Activated CD4-positive, alpha-beta memory T cell treated with anti-CD3 and anti-CD28 coated beads, Interleukin-2, amount 10 ng/mL, durations not matched to agents 7 days and 5 days (primary cell): ENCODE results near the gene GRK5. TPM values are rescaled to one million over a fixed set of nuclear protein-coding genes. Genes with fewer than 3 reads are reported as not detected.

Source experiments
- CTCF ChIA-PET: fragments of 350-600 bp; sonication (Branson Sonifier 250); formaldehyde crosslinking; loops from one replicate; lab custom pipeline; 2021; ENCODE audit warnings: antibody characterized with exemption, inconsistent platforms; lab: Charles Lee
- POLR2A ChIA-PET: fragments of 350-600 bp; sonication (Branson Sonifier 250); formaldehyde crosslinking; loops from one replicate; lab custom pipeline; 2021; ENCODE audit warnings: antibody characterized with exemption; lab: Charles Lee
- DNase-seq: peaks from one replicate; pipeline ENCODE4 v3.0.0-alpha.2; 2020
- H3K27ac Mint-ChIP-seq: one replicate; pipeline ENCODE4 v1.8.0; 2021; ENCODE audit warnings: mild to moderate bottlenecking, mixed read lengths
- H3K27me3 Mint-ChIP-seq: one replicate; pipeline ENCODE4 v1.8.0; 2021; ENCODE audit warnings: mixed read lengths
- H3K36me3 Mint-ChIP-seq: one replicate; pipeline ENCODE4 v1.8.0; 2021; ENCODE audit warnings: low read depth, mixed read lengths
- H3K4me1 Mint-ChIP-seq: one replicate; pipeline ENCODE4 v1.8.0; 2021; ENCODE audit warnings: mixed read lengths
- H3K4me3 Mint-ChIP-seq: one replicate; pipeline ENCODE4 v1.8.0; 2021; ENCODE audit warnings: mild to moderate bottlenecking, mixed read lengths
- H3K9me3 Mint-ChIP-seq: one replicate; pipeline ENCODE4 v1.8.0; 2021; ENCODE audit warnings: mixed read lengths
- total RNA-seq, 2 experiments: library from RNA; stranded (reverse); gene quantifications; one replicate each; pipeline ENCODE4 v1.2.3, GENCODE V29; 2021

GRK5 gene
- total RNA-seq, 2 experiments from 2014 or later = 29.8 to 30.6 TPM

DNA sequence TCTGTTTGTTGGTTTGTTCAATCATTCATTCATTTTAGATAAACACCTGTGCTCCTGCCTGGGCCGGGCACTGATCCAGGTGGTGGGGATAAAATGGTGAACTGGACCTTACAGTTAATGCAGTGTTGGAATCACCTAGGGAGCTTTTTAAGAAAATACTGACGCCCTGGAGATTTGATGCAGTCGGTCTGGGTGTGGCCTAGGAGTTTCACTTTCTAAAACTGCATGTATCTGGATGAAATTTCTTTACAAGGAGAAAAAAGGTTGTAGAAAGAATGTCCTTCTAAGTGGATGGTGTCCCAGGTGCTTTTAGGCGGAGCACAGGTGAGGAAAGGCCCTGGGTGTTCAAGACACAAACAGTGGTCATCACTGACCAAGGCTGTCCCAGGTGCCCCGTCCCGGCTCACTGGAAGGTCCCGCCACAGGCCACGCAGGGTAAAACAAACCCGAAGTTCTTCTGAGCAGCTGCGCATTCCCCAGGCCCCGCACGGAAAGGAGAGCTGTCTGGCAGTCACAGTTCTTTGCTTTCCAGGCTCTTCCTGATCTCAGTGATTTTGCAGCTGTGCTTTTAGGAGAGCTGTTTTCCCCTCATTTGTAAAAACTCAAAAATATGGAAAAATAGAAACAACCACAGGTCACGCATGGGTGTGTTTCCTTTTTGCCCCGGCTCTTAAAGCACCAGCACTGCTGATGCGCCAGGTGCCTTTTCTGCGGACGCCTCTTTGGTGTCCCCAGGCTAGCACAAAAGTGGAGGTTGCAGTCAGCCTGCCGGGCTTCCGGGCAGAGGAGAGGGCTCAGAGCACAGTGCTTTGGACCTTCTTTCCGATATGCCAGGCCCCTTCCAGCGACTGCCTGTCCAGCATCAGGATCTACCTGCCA lies 161.9 kb downstream of the GRK5 start:
- Mint-ChIP-seq H3K4me1 (peaks cover 30% of the 10 kb centered on the region), H3K27me3 (no peaks in the 10 kb centered on the region), H3K9me3 (no peaks in the 10 kb centered on the region), H3K27ac (no peak overlapping the region), H3K36me3 (no peaks in the 10 kb centered on the region), H3K4me3 (no peak overlapping the region)
- POLR2A ChIA-PET = no interaction called here
- no peak for DNase-seq
- CTCF ChIA-PET = no interaction called here

DNA sequence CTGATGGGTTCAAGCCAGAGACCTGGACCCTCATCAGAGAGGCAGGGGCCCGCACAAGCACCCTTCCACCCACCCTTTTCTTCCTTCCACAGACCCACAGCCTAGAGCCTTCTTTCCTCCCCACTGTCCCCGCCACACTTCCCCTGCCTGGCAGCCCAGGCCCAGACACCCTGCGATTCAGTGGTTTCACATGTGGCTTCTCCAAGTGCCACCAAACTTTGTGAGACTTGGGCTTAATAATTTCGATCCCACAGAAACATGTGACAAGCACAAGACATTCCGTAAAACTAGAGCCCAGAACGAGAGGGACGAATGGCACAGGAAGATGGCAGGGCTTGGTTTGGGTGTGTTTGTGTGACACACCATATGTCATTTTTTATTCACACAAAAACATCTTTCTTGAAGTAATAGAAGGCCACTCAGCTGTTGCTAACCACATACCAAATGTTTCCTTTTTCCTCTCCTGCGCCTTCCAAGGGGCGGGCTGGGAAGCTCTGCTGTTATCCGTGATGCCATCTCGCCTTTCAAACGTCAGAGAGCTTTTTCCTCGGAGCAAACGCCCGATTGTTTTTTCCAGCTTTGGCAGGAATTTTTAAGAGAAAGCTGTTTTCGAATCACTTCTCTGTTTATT lies 162.9 kb downstream of the GRK5 start:
- Mint-ChIP-seq H3K27ac (no peak overlapping the region), H3K4me1 (peaks cover 34% of the 10 kb centered on the region), H3K4me3 (no peak overlapping the region), H3K27me3 (no peaks in the 10 kb centered on the region), H3K36me3 (no peaks in the 10 kb centered on the region), H3K9me3 (no peaks in the 10 kb centered on the region)
- no peak for DNase-seq
- ChIA-PET CTCF (no interaction called here), POLR2A (no interaction called here)

DNA sequence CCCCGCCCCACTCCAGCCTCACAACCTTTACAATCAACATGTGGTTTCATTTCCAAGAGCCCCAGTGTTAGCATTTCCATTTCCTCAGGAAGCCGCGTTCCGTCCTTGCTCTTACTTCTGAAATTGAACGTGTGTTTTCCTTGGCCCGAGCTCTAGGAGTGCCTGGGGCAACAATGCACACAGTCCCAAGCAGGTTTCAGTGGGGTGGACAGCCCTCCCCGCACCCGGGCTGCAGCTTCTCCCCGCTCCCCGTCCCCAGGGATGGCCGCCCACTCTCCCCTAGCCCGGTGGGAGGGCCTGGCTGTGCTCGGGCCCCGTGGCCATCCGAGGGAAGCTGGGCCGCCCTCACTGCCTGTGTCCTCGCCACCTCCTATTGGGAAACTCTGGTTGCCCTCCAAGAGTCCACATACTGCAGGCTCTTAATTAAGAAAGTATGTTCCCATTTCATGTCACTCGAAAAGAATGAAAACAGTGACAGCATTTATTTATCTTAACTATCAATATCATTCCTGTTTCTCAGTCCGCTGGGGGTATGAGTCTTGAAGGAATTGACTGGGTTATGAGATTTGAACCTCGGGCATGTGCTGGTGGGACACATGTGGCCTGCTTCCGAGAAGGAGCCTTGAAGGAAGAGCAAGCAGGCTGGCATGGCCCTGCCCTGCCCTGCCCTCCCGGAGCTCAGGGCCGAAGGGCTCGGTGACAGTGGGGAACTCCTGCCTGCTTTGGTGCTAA lies 163.8 kb downstream of the GRK5 start:
- H3K27ac Mint-ChIP-seq = no peak overlapping the region
- H3K27me3 Mint-ChIP-seq = no peaks in the 10 kb centered on the region
- POLR2A ChIA-PET = no interaction called here
- no peaks in the 10 kb centered on the region for H3K9me3 Mint-ChIP-seq
- CTCF ChIA-PET = no interaction called here
- no peaks in the 10 kb centered on the region for H3K36me3 Mint-ChIP-seq
- no peak overlapping the region for H3K4me3 Mint-ChIP-seq
- peaks cover 35% of the 10 kb centered on the region for H3K4me1 Mint-ChIP-seq
- DNase-seq = no peak

DNA sequence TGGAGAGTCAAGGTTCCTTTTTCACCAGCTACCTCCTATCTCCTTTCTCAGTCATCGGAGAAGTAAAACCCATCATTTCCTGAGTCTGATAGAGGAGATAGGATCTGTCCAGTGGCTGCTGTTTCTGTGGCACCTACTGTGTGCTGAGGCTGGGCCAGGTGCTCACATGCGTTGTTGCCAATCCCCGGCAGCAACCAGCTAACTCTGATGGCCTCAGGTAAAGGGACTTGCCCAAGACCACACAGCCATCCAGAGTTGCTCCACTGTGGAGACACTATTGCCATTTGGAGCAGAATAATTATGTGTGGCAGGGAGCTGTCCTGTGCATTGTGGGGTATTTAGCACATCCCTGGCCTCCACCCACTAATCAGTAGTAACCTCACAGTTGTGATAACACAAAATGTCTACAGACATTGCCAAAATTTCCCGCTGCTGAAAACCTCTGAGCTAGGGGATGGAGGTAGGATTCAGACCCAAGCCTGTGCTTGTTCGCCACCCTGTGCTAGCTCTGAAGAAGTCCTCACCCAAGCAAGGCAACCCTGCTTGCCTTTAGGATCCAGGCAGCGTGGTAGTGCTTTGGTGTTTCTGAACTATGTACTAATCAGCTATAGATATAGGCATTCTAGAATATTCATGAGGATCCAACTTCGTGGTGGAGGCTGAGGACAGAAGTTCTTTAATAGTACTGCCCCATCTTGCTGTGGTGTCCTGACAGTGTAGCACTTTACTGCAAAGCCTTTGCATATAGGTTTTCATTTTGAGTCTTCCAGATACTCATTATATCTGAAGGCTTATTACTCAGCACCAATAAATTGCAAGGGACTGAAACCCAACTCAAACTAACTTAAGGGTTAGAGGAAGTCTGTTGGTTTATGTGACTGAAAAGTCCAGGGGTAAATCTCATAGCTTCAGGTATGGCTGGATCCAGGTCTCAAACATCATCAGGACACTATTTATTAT lies 164.6 kb downstream of the GRK5 start:
- Mint-ChIP-seq H3K27me3 (no peaks in the 10 kb centered on the region), H3K4me1 (peaks cover 35% of the 10 kb centered on the region), H3K27ac (no peak overlapping the region), H3K4me3 (no peak overlapping the region), H3K36me3 (no peaks in the 10 kb centered on the region), H3K9me3 (no peaks in the 10 kb centered on the region)
- ChIA-PET CTCF (no interaction called here), POLR2A (no interaction called here)
- no peak for DNase-seq

DNA sequence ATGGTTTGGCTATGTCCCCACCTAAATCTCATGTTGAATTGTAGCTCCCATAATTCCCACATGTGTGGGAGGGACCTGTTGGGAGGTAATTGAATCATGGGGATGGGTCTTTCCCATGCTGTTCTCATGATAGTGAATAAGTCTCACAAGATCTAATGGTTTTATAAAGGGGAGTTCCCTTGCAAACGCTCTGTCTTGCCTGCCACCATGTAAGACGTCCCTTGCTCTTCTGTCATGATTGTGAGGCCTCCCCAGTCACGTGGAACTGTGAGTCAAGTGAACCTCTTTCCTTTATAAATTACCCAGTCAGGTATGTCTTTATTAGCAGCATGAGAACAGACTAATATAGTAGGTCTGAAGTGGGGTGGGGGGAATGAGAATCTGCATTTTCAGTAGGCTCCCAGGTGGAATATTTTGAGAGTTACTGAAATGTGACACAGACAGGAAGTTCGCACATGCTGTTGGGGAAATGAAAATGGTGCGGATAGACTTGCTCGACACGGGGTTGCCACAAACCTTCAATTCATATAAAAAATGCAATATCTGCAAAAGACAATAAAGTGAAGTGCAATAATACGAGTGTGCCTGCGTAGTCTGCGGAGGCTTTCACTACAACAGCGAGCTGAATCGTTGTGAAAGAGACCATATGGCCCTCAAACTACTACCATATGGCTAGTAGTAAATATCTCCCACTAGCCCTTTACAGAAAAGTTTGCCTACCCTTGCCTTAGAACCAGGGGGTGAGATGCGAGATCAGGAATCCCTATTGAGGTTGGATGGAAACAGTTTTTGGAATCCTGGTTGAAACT lies 166.1 kb downstream of the GRK5 start:
- ChIA-PET CTCF (no interaction called here), POLR2A (no interaction called here)
- Mint-ChIP-seq H3K27me3 (no peaks in the 10 kb centered on the region), H3K36me3 (no peaks in the 10 kb centered on the region), H3K4me1 (peaks cover 35% of the 10 kb centered on the region), H3K27ac (no peak overlapping the region), H3K9me3 (no peaks in the 10 kb centered on the region), H3K4me3 (no peak overlapping the region)
- DNase-seq = no peak

DNA sequence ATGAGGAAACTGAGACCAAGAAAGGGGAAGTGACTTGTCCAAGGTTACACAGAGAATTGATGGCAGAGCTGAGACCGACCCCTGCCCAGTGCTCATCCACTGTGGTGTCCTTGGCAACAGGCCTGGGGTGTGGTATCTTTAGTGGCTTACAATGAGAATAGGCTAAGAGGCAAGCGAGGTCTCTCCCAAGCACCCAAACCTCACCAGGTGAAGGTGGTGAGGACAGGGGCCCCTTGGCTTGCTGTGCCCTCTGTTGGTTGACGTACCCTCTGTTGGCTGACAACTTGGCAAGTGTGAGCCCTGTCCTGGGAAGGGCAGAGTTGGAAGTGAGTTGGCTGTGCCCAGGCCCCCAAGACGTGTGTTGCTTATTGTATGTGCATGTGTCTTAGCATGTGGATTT lies 166.9 kb downstream of the GRK5 start:
- Mint-ChIP-seq H3K27me3 (no peaks in the 10 kb centered on the region), H3K4me1 (peaks cover 28% of the 10 kb centered on the region), H3K27ac (no peak overlapping the region), H3K4me3 (no peak overlapping the region), H3K36me3 (no peaks in the 10 kb centered on the region), H3K9me3 (no peaks in the 10 kb centered on the region)
- CTCF ChIA-PET = no interaction called here
- no peak for DNase-seq
- POLR2A ChIA-PET = no interaction called here

DNA sequence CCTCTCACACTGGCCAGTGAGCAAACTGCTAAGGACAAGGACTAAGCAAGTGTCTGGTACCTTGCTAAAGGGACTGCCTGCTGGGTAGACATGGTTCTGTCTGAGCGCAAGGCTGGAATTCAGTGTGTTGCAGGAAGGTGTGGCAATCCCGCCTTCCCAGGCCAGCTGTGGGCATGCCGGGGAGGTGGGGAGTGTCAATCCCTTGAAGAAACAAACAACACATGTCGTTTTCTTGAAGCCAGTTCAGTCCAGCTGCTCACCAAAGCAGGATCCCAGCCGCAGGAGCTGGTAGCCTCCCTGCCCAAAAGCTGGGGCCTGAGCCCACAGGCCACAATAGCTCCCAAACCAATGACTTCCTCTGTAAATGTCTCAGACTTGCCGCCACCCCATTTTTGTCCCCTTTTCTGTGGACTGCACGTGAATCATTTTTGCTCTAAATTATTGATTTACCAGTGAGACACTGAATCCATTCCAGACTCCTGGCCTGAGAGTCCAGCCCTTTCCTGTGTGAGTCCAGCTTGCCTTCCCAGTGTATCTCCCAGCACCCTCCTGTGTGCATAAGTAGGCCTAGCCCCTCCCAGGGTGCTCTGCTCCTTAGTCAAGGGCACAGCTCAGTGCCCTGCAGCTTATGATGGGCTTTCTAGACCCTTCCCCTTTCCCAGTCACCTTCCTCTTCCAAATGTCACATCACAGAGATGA lies 168.4 kb downstream of the GRK5 start:
- DNase-seq = no peak
- Mint-ChIP-seq H3K36me3 (peaks cover 8% of the 10 kb centered on the region), H3K27me3 (no peaks in the 10 kb centered on the region), H3K4me3 (no peak overlapping the region), H3K9me3 (no peaks in the 10 kb centered on the region), H3K4me1 (peaks cover 15% of the 10 kb centered on the region), H3K27ac (no peak overlapping the region)
- CTCF ChIA-PET = no interaction called here
- POLR2A ChIA-PET = no interaction called here

DNA sequence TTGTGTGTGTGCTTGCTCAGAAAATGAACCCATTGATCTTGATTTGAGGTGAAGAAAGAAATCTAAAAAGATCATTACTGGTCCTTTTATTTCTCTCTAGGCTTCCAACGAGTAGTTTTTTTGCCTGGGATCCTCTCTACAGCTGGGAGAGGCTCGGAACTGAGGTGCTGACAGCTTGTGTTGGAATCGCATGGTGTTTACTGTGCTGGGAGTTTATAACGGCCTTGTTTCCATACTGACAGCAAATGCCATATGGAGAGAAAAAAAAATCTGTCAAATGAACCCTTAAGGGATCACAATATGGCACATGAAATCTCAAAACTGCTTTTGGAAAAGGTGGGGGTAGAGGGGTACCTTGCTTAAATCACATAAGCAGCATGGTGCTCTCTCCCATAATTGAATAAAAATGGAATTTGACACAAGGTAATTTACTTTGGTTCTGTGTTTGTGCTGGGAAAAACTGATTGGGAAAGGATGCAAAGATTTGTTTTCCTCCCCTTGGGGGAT lies 170.1 kb downstream of the GRK5 start:
- H3K36me3 Mint-ChIP-seq = peaks cover 25% of the 10 kb centered on the region
- H3K4me3 Mint-ChIP-seq = no peak overlapping the region
- no peak overlapping the region for H3K27ac Mint-ChIP-seq
- no peak for DNase-seq
- no peaks in the 10 kb centered on the region for H3K27me3 Mint-ChIP-seq
- H3K4me1 Mint-ChIP-seq = peaks cover 7% of the 10 kb centered on the region
- POLR2A ChIA-PET = no interaction called here
- CTCF ChIA-PET = no interaction called here
- no peaks in the 10 kb centered on the region for H3K9me3 Mint-ChIP-seq

DNA sequence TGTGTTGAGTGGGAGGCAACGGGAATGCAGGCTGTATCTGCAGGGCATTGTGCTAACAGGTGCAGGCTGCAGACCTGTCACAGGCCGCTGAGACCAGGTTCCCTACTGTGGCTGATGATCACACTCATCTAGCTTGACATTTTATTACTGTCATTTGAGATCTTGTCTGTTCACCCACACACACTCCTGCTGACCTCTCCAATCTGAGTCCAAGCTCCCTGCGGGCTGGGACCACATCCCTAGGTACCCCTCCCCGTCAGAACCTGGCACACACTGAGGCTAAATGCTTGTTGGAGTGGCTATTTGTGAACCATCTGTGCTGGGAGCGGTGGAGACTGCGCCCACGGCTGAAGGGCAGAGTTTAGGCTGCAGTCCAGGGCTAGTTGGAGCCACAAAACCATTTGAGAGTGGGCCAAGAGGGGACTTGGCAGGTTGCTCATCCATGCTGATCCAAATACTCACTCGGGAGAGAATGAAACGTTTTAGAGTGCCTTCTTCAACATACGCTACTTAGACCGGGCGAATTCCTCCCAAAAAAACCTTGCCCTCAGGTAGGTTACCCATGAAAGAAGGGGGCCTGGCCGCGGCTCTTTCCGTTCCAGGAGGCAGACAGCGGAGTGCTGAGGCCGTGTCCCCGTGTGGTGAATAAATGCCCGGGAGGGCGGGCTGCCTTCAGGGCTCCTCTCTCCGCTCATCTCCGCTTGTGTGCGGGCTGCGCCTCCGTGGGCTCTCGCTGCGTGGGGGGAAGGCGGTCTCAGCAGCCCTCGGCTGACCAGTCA lies 170.8 kb downstream of the GRK5 start:
- Mint-ChIP-seq H3K4me1 (peaks cover 10% of the 10 kb centered on the region), H3K4me3 (no peak overlapping the region), H3K36me3 (peaks cover 28% of the 10 kb centered on the region), H3K27me3 (no peaks in the 10 kb centered on the region), H3K27ac (no peak overlapping the region), H3K9me3 (no peaks in the 10 kb centered on the region)
- no peak for DNase-seq
- POLR2A ChIA-PET = no interaction called here
- CTCF ChIA-PET = no interaction called here

DNA sequence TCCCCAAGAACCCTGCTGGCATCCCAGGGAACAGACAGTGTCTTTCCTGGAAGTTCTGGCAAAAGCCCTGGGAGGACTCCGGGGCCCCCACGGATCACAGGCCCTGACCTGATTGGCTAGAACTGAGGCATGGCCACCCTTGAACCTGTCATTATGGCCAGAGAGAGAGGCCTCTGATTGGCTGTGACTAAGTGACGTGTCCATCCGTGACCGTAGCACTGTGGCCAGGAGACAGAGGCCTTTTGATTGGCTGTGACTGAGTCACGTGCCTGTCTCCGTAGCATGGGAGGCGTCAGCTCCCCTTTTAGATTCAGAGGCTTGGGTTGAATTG lies 171.3 kb downstream of the GRK5 start:
- no peak overlapping the region for H3K4me3 Mint-ChIP-seq
- no peak for DNase-seq
- ChIA-PET CTCF (no interaction called here), POLR2A (no interaction called here)
- H3K36me3 Mint-ChIP-seq = peaks cover 31% of the 10 kb centered on the region
- no peaks in the 10 kb centered on the region for H3K9me3 Mint-ChIP-seq
- H3K4me1 Mint-ChIP-seq = peaks cover 16% of the 10 kb centered on the region
- H3K27ac Mint-ChIP-seq = no peak overlapping the region
- H3K27me3 Mint-ChIP-seq = no peaks in the 10 kb centered on the region

DNA sequence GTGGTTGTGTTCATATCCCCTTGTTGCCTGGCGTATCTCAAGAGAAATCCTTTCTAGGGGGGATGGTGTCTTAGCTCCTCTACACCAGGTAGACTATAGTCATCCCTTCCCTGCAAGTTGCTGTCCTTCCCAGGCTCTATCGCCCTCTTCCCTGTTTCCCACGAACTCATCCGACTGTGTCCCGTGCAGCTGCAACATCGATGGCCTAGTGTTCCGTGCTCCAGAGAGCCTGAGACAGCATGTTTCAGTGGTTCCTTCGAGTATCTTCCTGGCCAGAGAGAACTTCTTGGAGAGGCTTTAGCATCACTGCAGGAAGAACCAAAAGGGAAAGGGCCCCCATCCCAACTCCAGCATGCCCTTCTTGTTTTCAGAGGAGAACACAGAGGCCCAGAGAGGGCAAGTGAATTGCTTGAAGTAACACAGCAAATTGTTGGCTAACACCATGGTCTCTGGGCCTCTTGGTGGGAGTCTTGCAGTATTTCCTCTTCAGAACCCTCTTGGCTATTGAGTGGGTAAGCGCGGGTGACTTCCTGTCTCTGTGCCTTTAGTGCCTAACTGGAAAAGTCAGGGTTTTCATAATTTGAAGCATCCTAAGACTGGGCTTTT lies 172.2 kb downstream of the GRK5 start:
- Mint-ChIP-seq H3K27ac (no peak overlapping the region), H3K9me3 (no peaks in the 10 kb centered on the region), H3K4me1 (peaks cover 23% of the 10 kb centered on the region), H3K27me3 (no peaks in the 10 kb centered on the region), H3K36me3 (peaks cover 40% of the 10 kb centered on the region), H3K4me3 (no peak overlapping the region)
- POLR2A ChIA-PET = no interaction called here
- DNase-seq = no peak
- CTCF ChIA-PET = no interaction called here
